IMR-90 (cell line): ENCODE results near the gene OR4K1. TPM values are rescaled to one million over a fixed set of nuclear protein-coding genes. Genes with fewer than 3 reads are reported as not detected.
"Not testable (repeated sequence)": the region's sequence is repeated elsewhere in the genome, so short reads cannot be mapped to it uniquely, and the experiment has no call there.

Source experiments
- ATAC-seq: fragments of 200-7000 bp; cut with Tn5 transposase; 2 replicates; pipeline ENCODE4 v1.9.1; 2020; ENCODE audit warnings: low read depth, mild to moderate bottlenecking, moderate library complexity
- BruUV-seq: library from RNA; stranded (reverse); fragments of 400-500 nt; replicated peaks from 2 replicates; lab custom pipeline; 2021; lab: Mats Ljungman, UMichigan
- CTCF ChIA-PET: fragments of 300-600 bp; formaldehyde crosslinking; extraction: SDS; loops from one replicate; lab custom pipeline; 2021; ENCODE audit warnings: antibody characterized with exemption; lab: Yijun Ruan, JAX
- POLR2A ChIA-PET: fragments of 300-600 bp; sonication (Branson Sonifier 250); formaldehyde crosslinking; loops from one replicate; lab custom pipeline; 2022; ENCODE audit warnings: antibody characterized with exemption; ENCODE audit not compliant: unreplicated experiment; lab: Charles Lee
- DNase-seq: peaks from one replicate; pipeline ENCODE4 v3.0.0; 2013
- H2AFZ ChIP-seq: replicated peaks from 2 replicates; pipeline ENCODE3; 2013; ENCODE audit warnings: low read length, mild to moderate bottlenecking; ENCODE audit not compliant: poor library complexity
- H2AK5ac ChIP-seq: 2 replicates; pipeline ENCODE4 v1.6.1; 2013; ENCODE audit warnings: low read depth, low read length, inconsistent platforms
- H2AK9ac ChIP-seq: replicated peaks from 2 replicates; pipeline ENCODE3; 2013; ENCODE audit warnings: mild to moderate bottlenecking, low read depth, low read length, moderate library complexity; ENCODE audit not compliant: poor library complexity
- H2BK120ac ChIP-seq: 2 replicates; pipeline ENCODE4 v1.6.1; 2013; ENCODE audit warnings: low read depth, low read length, inconsistent platforms
- H2BK15ac ChIP-seq: 3 replicates; pipeline ENCODE4 v1.6.1; 2013; ENCODE audit warnings: low read depth, low read length, inconsistent platforms
- H2BK20ac ChIP-seq: 2 replicates; pipeline ENCODE4 v1.6.1; 2013; ENCODE audit warnings: low read depth, mild to moderate bottlenecking, inconsistent platforms, low read length, moderate library complexity
- H2BK5ac ChIP-seq: 2 replicates; pipeline ENCODE4 v1.6.1; 2013; ENCODE audit warnings: mild to moderate bottlenecking, low read depth, low read length, inconsistent platforms; ENCODE audit not compliant: poor library complexity, severe bottlenecking
- H3K14ac ChIP-seq: replicated peaks from 2 replicates; pipeline ENCODE4 v1.6.1; 2013; ENCODE audit warnings: low read depth, low read length, inconsistent platforms
- H3K18ac ChIP-seq: 2 replicates; pipeline ENCODE4 v1.6.1; 2013; ENCODE audit warnings: low read depth, low read length, control low read depth
- H3K23ac ChIP-seq: 2 replicates; pipeline ENCODE4 v1.6.1; 2013; ENCODE audit warnings: low read depth, low read length, inconsistent platforms
- H3K27ac ChIP-seq: 2 replicates; pipeline ENCODE4 v1.5.1; 2013; ENCODE audit warnings: mild to moderate bottlenecking, control low read depth, low read length; ENCODE audit not compliant: insufficient read depth
- H3K27me3 ChIP-seq: 2 replicates; pipeline ENCODE4 v1.6.1; 2013; ENCODE audit warnings: low read length; ENCODE audit not compliant: control insufficient read depth, insufficient read depth
- H3K36me3 ChIP-seq: 2 replicates; pipeline ENCODE4 v1.6.1; 2013; ENCODE audit warnings: low read length, mixed read lengths; ENCODE audit not compliant: control insufficient read depth, insufficient read depth
- H3K4ac ChIP-seq: 2 replicates; pipeline ENCODE4 v1.6.1; 2013; ENCODE audit warnings: low read depth, low read length, inconsistent platforms
- H3K4me1 ChIP-seq: 2 replicates; pipeline ENCODE4 v1.6.1; 2013; ENCODE audit warnings: low read length, mixed read lengths; ENCODE audit not compliant: control insufficient read depth, insufficient read depth
- H3K4me2 ChIP-seq: 2 replicates; pipeline ENCODE4 v1.6.1; 2013; ENCODE audit warnings: low read depth, mild to moderate bottlenecking, control low read depth, low read length, moderate library complexity
- H3K4me3 ChIP-seq: 2 replicates; pipeline ENCODE4 v1.5.1; 2013; ENCODE audit warnings: low read depth, mild to moderate bottlenecking, control low read depth, low read length, moderate library complexity; ENCODE audit not compliant: insufficient read depth
- H3K56ac ChIP-seq: 2 replicates; pipeline ENCODE4 v1.6.1; 2013; ENCODE audit warnings: low read length, inconsistent platforms; ENCODE audit not compliant: insufficient read depth; ENCODE audit errors: extremely low read depth
- H3K79me1 ChIP-seq, 2 experiments: 2 replicates each; pipeline ENCODE4 v1.6.1; 2013; ENCODE audit warnings: low read length in 2 of 2, inconsistent platforms in 1 of 2, low read depth in 1 of 2
- H3K9ac ChIP-seq: 2 replicates; pipeline ENCODE4 v1.6.1; 2013; ENCODE audit warnings: low read depth, low read length, control low read depth
- H3K9me1 ChIP-seq: 2 replicates; pipeline ENCODE4 v1.6.1; 2013; ENCODE audit warnings: low read length, inconsistent platforms; ENCODE audit not compliant: insufficient read depth
- H3K9me3 ChIP-seq: 2 replicates; pipeline ENCODE4 v1.6.1; 2013; ENCODE audit warnings: low read length; ENCODE audit not compliant: control insufficient read depth, insufficient read depth
- H4K20me1 ChIP-seq: 2 replicates; pipeline ENCODE4 v1.6.1; 2013; ENCODE audit warnings: low read length, inconsistent platforms; ENCODE audit not compliant: insufficient read depth
- H4K5ac ChIP-seq: 2 replicates; pipeline ENCODE4 v1.6.1; 2013; ENCODE audit warnings: mild to moderate bottlenecking, low read depth, low read length, control low read depth
- H4K8ac ChIP-seq, 2 experiments: 2 replicates each; pipeline ENCODE4 v1.6.1; 2013; ENCODE audit warnings: low read depth in 2 of 2, low read length in 2 of 2, control low read depth in 1 of 2, inconsistent platforms in 1 of 2
- H4K91ac ChIP-seq: 2 replicates; pipeline ENCODE4 v1.6.1; 2013; ENCODE audit warnings: low read depth, low read length, inconsistent platforms; ENCODE audit not compliant: insufficient read depth
- WGBS, 2 experiments: methylation state at CpG; one replicate each; pipeline versions ENCODE4 v1.1.5 to v1.1.7; 2013; ENCODE audit warnings: missing lambda C conversion rate in 2 of 2; ENCODE audit not compliant: insufficient read length in 1 of 2; ENCODE audit errors: extremely low coverage in 2 of 2; 5-methylcytosine and 5-hydroxymethylcytosine counted together
- dilution Hi-C: fragments of 300-500 bp; cut with HindIII; formaldehyde crosslinking; loops from one replicate; pipeline ENCODE4 v1.14.3; 2018; ENCODE audit warnings: low sequenced_read_pairs; ENCODE audit not compliant: unreplicated experiment
- in situ Hi-C: fragments of 300-500 bp; cut with MboI; formaldehyde crosslinking; loops from 3 replicates; pipeline ENCODE4 v1.14.3; 2019; ENCODE audit warnings: low sequenced_read_pairs, inconsistent platforms, mixed read lengths
- intact Hi-C: fragments of 100-400 bp; cut with micrococcal nuclease; formaldehyde crosslinking; loops from 2 replicates; pipeline ENCODE4 v1.10.0; 2022
- polyA plus RNA-seq, 3 experiments: library from polyadenylated mRNA; depleted of rRNA; stranded (reverse); fragments of >200 nt; gene quantifications; 2 replicates each; pipeline ENCODE4 v1.2.3, GENCODE V29; 2012; ENCODE audit warnings: low replicate concordance in 1 of 3
- total RNA-seq: library from RNA; depleted of rRNA; stranded (reverse); fragments of >200 nt; gene quantifications from 2 replicates; pipeline ENCODE4 v1.2.3, GENCODE V29; 2012

OR4K1 gene
- total and polyA plus RNA-seq, 2 of the 4 experiments (the other 2 are of a cell fraction), result not detected

DNA sequence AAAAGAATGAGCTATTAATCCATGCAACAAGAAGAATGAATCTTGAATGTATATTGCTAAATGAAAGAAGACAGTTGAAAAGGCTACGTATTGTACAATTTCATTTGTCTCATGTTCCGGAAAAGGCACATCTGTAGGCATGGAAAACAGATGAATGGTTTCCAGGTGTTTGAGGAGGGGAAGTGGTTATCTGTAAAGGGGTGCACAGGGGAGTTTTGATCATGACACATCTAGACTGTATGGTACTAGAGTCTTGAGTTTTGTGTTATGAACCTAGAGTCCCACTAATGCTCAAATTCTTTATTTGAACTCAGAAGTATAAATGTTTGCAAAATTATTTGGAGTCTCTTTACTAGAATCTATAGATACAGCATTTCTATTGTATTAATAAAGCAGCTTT, 39.0 kb downstream of the OR4K1 start:
- H3K27me3 ChIP-seq, H2AK5ac ChIP-seq, H3K4ac ChIP-seq, H3K9ac ChIP-seq, POLR2A ChIA-PET, H2BK20ac ChIP-seq, H3K27ac ChIP-seq, H3K18ac ChIP-seq, H3K36me3 ChIP-seq, dilution Hi-C loops, H3K14ac ChIP-seq, H3K4me3 ChIP-seq, H3K4me1 ChIP-seq, H2BK120ac ChIP-seq, ATAC-seq, H3K9me1 ChIP-seq, DNase-seq, H2AK9ac ChIP-seq, H2BK5ac ChIP-seq, BruUV-seq, H3K56ac ChIP-seq, H3K4me2 ChIP-seq, H4K91ac ChIP-seq, H4K5ac ChIP-seq, CTCF ChIA-PET, H3K9me3 ChIP-seq, H4K8ac ChIP-seq, H4K20me1 ChIP-seq, H3K79me1 ChIP-seq, H2AFZ ChIP-seq, intact Hi-C loops, H3K23ac ChIP-seq, in situ Hi-C loops, H2BK15ac ChIP-seq: not testable (repeated sequence)
- WGBS, 2 experiments, result 27% methylated on average over 2 of the region's 2 CpGs; no CpG with 5 or more reads in 1 of the 2 experiments
